ENCODE measurements around the gene CLMP.

Gene CLMP

DNA sequence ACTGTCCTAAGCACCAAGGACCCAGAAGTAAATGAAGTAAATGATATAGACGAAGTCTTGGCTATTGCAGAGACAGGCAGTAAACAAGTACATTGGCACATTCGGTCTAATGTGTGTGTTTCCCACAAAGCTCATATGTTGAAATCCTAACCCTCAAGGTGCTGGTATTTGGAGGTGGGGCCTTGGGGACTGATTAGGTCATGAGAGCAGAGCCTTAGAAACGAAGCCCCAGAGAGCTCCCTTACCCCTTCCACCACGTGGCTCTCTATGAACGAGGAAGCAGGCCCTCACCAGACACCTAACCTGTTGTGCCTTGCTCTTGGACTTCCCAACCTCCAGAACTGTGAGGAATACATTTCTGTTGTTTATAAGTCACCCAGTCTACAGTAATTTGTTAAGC lies 14.9 kb downstream of the CLMP start:
- no peak for DNase-seq (ENCODE audit: low read depth)
- H3K4me3 ChIP-seq (ENCODE audit: low read depth, low read length), result no peak overlapping the region
- TF ChIP-seq, protein P1, sequence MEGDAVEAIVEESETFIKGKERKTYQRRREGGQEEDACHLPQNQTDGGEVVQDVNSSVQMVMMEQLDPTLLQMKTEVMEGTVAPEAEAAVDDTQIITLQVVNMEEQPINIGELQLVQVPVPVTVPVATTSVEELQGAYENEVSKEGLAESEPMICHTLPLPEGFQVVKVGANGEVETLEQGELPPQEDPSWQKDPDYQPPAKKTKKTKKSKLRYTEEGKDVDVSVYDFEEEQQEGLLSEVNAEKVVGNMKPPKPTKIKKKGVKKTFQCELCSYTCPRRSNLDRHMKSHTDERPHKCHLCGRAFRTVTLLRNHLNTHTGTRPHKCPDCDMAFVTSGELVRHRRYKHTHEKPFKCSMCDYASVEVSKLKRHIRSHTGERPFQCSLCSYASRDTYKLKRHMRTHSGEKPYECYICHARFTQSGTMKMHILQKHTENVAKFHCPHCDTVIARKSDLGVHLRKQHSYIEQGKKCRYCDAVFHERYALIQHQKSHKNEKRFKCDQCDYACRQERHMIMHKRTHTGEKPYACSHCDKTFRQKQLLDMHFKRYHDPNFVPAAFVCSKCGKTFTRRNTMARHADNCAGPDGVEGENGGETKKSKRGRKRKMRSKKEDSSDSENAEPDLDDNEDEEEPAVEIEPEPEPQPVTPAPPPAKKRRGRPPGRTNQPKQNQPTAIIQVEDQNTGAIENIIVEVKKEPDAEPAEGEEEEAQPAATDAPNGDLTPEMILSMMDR (IDR thresholded peaks at IDR 0.05; ENCODE audit: insufficient read depth, low read depth, low read length, missing control alignments), result no peak

DNA sequence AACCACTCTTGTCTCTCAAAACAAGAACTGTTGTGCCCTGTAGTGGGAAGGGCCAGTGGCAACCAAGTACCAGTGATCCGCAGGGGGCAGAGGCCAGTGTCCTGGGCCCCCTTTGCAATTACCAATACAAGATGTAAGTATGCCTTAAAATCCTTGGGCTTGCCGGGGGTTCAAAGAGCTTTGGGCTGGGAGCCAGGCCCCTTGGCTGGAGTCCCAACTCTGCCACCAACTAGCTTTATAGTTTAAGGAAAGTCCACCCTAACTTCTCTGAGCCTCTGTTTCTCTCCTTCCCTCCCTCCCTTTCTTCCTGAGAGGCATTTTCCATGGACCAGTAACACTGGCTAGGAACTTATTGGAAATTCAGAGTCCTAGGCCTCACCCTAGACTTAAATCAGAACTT lies 15.5 kb downstream of the CLMP start:
- DNase-seq (ENCODE audit: low read depth), result no peak
- TF ChIP-seq, protein P1 (IDR thresholded peaks at IDR 0.05; ENCODE audit: insufficient read depth, low read depth, low read length, missing control alignments), result no peak
- H3K4me3 ChIP-seq (ENCODE audit: low read depth, low read length), result no peak overlapping the region

DNA sequence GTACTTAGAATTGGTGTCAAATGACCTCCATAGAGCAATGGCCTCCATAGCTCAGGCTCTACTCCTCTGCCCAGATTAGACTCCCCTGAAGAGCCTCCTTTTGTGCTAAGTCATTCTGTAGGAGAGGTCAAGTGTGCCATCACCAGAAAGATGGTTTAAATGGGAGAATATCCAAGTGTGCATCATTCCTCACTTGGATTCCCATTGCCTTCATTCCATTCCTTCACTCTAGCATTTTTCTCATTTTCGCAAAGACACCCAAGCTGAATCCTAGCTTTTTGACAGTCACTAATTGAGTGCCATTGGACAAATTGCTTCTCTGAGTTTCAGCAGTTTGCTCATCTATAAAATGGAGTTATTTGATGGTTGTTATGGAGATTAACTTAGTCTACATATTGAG lies 16.9 kb downstream of the CLMP start:
- no peak overlapping the region for H3K4me3 ChIP-seq (ENCODE audit: low read depth, low read length)
- no peak for DNase-seq (ENCODE audit: low read depth)
- TF ChIP-seq, protein P1 (IDR thresholded peaks at IDR 0.05; ENCODE audit: insufficient read depth, low read depth, low read length, missing control alignments), result no peak

DNA sequence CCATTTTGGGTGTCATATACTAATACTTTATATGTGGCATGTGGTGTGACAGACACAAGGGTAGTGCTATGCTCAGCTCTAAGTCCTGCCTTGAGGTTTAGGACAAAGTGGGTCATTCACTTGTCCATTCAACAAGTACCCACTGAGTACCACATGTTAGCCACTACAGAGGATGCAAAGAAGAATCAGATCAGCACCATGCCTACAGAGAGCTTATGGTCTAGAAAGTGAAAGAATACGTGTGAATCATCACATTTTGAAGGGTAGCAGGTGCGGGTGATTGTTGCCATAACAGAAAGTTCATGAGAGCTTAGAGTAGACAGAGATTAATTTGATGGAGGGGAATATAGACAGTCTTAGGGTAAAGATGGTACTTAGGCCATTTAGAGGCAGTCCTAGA lies 18.3 kb downstream of the CLMP start:
- no peak overlapping the region for H3K4me3 ChIP-seq (ENCODE audit: low read depth, low read length)
- TF ChIP-seq, protein P1 (IDR thresholded peaks at IDR 0.05; ENCODE audit: insufficient read depth, low read depth, low read length, missing control alignments), result no peak

DNA sequence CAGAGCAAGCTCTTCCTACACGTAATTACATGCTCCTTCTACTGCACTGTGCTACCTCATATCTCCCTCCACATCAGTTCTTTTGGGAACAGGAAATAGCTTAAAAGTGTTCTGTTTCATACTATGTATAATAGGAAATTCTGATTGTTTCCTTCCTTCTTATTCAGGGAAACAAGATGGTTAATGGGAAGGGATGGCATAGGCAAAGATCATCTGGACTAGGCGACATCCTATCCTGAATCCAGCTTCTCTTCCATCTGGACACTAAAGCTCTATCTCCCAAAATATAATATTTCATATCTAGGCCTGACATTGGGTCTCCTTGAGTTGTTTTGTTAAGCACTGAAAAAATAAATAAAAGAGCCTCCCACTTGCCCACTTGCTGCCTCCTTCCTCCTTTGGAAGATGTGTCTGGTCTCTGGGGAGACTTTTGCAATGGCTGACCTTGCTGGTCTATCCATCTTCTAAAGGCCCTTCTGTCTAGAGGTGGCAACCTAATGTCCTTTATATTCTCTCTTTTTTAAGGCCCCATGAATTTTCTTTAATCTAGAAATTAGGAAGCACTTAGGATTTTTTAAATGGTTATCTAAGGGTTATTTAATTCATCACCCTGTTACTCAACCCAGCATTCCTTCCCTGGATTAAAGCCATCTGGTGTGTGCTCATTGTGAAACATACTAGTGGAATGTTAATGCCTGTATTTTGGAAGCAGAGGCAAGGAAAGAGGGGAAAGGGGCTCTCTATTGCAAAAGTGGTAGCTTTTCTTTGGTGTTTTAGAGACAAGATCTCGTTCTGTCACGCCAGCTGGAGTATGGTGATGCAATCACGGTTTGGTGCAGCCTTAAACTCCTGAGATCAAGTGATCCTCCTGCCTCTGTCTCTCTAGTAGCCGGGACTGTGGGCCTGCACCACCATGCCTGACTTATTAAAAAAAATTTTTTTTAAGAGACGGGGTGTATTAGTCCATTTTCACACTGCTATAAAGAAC lies 20.6 kb downstream of the CLMP start:
- H3K4me3 ChIP-seq (ENCODE audit: low read depth, low read length), result no peak overlapping the region
- TF ChIP-seq, protein P1 (IDR thresholded peaks at IDR 0.05; ENCODE audit: insufficient read depth, low read depth, low read length, missing control alignments), result no peak
- no peak for DNase-seq (ENCODE audit: low read depth)

More for the DNA sequence above, 18.3 kb downstream of the CLMP start:
- peak; percentile 11 for DNase-seq (ENCODE audit: low read depth)

DNA sequence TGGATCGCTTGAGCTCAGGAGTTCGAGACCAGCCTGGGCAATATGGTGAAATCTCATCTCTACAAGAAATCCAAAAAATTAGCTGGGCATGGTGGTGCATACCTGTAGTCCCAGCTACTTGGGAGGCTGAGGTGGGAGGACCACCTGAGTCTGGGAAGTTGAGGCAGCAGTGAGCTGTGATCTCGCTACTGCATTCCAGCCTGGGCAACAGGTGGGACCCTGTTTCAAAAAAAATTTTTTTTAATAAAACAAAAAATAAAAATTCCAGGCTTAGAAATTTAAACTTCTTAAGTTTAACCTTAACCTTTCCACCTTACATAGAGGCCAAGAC lies 21.2 kb downstream of the CLMP start:
- no peak overlapping the region for H3K4me3 ChIP-seq (ENCODE audit: low read depth, low read length)
- DNase-seq (ENCODE audit: low read depth), result no peak
- TF ChIP-seq, protein P1 (IDR thresholded peaks at IDR 0.05; ENCODE audit: insufficient read depth, low read depth, low read length, missing control alignments), result no peak
